HG02759 (cell line): ENCODE data around the gene MAPKAPK2.
A peak's percentile ranks its signal among the peaks of the same experiment; 100 is the strongest.

Source experiments
- ATAC-seq: cut with Tn5 transposase; IDR thresholded peaks from one replicate; pipeline ENCODE4 v1.9.1; 2021; ENCODE audit warnings: mild to moderate bottlenecking, moderate library complexity; ENCODE audit not compliant: unreplicated experiment

MAPKAPK2 gene

GRCh38 chr1:206660136-206660535 is 24.6 kb upstream of the MAPKAPK2 start:
- no peak for ATAC-seq

DNA sequence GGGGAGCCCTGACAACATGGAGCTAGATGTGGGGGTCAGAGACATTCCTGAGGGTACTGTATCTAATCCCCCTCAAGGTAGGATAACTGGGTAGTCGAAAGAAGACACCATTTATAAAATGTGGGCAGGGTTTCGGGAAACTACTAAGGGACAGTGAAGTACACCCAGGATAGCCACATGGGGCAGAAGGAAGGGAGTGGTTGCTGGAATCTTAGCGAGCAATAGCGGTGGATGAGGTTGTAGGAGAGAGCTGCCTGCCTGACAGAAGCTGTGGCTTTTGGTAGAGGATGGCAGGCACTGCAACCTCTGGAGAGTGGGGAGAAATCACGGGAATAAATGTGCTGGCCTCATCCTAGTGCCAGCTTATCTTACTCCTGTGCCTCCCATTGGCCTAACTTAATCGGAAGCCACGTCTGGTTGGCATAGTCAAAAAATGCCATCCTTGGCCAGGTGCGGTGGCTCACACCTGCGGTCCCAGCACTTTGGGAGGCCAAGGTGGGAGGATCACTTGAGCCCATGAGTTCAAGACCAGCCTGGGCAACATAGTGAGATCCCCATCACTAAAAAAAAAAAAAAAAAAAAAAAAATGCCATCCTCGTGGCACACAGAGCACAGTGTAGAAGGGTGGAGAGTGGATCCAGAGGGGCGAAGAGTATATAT is 23.4 kb upstream of the MAPKAPK2 start:
- ATAC-seq = no peak

DNA sequence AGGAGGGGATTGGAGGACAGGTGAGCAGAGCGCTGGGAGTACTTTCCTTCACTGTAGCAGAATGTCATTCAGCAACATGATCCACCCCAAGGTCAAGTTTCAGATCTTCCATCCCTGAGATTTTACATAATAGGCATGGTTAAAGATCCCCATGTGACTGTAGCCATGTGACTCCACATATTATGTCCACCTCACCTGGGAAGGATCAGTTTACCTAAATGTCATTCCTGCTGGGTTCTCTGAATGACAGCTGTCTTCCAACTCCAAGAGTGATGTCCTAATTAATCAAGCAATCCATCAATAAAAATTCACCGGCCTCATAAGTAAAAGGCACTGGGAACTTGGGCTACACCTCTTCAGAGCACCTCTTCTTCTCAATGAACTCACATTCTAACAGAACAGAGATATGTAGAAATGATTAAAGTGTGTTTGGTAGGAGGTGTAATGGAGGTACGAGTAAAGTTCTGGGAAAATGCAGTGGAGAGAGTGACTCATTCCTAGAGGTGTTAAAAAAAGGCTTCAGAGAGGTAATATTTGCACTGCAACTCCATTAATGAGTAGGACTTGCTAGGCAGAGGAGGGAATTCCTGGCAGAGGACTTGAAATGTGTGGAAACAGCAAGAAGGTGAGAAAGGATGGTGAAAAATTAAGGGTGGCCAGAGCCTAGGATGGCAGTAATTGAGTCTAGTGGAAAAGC is 22.2 kb upstream of the MAPKAPK2 start:
- ATAC-seq = no peak

GRCh38 chr1:206663362-206663761 is 21.3 kb upstream of the MAPKAPK2 start:
- ATAC-seq = no peak

GRCh38 chr1:206663832-206664652 is 20.7 kb upstream of the MAPKAPK2 start:
- ATAC-seq = peak; percentile 60

DNA sequence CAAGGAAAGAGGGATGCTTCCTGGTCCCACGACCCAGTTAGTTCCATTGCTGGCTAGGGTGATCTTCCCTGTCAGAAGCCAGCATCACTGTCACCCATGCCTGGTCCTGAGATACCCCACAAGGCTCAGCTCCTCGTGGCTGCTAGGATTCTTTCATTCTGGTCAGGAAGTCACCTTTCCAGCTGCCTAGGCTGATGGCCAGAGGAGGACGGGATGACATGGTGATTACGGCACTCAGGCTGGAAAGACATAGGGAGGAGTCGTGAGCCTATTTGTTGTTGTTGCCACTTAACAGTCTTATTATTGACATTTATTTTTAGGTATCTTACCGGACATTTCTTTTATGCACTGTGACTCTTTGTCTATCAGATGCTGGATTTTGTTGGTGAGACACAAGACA is 20.0 kb upstream of the MAPKAPK2 start:
- ATAC-seq = no peak

DNA sequence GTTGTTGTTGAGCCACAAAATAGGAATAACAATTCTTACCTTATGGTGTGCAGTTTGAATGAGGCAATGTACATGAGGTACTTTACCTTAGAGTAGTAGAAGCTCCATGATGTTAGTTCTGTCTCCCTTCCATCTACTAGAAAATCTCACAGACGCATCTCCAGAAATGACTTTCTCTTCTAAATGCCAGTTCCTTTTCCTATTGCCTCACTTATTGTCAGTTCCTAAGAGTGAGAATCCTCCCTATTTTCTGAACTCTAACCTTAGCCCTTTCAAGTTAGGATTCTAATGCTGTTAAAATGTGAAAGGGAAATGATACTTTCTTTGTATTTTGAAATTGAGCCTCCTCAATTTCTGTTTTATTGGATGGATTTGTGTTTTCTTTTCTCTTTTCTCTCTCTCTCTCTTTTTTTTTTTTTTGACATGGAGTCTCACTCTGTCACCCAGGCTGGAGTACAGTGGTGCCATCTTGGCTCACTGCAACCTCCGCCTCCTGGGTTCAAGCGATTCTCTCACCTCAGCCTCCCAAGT is 18.6 kb upstream of the MAPKAPK2 start:
- no peak for ATAC-seq

- no peak for ATAC-seq
Measured at GRCh38 chr1:206666954-206667665, 17.6 kb upstream of the MAPKAPK2 start.

DNA sequence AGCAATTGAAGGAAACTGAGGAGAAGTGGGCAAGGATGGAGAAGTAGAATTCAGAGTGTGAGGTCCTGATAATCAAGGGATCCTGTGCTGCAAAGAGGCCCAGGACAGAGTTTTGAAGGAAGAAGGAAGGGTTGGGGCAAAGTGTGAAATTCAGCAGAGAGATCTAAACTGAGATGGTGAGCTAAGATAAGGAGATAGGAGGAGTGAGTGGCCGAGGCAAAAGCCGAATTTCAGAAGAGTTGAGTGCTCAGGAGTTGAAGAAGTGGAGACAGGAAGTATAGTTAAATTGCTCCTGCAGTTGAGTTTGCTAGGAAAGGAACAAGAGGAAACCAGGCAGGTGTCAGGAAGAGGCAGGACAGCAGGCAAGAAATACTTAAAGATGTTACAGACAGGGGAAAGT is 16.4 kb upstream of the MAPKAPK2 start:
- no peak for ATAC-seq

- no peak for ATAC-seq
Measured at GRCh38 chr1:206668874-206669410, 15.8 kb upstream of the MAPKAPK2 start.

- ATAC-seq = no peak
Measured at GRCh38 chr1:206672011-206672688, 12.6 kb upstream of the MAPKAPK2 start.

DNA sequence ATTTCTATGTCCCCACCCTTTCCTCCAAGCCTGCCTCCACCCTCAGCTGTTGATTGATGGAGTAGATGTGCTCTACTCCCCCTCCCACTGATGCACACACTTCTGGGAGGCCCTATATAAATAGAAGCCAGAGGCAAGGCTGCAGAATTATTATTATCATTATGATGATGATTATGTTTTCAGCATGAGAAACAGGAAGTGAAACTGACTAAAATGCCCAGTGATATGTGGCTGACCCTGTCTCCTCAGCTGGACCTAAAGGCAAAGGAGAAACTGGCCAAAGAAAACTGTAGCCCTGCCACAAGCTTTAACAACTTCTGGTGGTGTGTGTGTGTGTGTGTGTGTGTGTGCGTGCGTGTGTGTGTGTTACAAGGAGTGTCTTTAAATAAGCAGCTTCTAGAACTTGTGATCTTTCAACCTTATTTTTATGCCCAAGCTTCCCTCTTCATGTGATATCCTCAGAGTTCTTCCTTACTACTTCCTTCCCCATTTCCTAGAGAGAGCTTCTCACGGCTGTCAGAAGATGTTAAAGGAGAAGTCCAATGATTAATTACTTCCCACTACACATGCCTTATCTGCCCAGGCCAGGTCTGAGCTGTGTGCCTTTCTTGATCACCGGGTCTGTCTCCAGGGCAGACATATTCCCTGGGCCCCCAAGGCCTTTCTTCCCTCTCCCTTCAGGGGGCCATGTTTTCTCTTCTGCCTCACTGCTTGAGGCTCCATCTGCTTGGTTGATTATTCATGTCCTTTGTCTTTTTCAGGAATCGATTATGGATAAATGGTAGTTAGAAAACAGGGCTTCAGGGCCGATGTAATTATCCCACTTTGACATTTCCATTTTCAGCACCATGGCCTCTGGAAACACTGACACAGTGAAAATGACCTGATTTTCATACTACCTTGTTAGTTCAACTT is 11.6 kb upstream of the MAPKAPK2 start:
- no peak for ATAC-seq

GRCh38 chr1:206674236-206674635 is 10.5 kb upstream of the MAPKAPK2 start:
- ATAC-seq = no peak

DNA sequence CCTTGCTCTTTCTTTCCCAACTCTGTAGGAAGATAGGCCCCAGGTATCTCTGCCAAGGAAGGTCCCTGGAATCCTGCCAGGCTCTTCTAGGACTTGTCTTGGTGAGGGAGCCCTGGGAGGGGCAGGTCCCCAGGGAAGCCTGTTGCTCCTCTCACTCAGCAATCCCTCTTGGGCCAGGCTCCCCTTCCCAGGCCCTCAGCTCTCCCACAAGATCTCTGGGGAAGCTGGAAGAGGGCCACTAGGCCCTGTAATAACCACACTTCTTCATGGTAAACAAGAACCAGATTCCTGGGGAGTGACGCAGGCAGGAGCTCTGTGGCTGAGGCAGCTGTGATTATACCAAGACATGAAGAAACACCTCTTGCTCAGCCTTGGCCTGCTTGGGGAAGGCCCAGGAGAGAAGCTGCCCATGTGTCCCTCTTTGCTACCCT is 9.9 kb upstream of the MAPKAPK2 start:
- no peak for ATAC-seq

DNA sequence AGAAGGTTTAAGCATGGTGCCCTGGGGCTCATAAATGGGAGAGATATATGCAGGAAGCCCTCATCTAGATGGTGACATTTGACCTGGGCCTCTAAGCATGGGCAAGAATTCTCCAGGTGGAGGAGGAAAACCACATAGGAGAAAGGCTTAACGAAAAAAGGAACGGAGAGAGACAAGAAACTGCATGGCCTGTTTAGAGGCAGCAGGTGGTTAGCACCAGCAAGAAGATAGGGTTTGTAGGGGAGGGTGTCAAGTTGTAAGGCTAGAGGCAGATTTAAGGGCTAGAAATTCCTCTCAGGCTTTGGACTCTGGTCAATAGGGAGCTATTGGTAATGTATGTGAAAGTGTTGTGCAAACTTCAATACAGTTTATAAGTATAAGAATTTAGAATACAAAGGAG is 8.2 kb upstream of the MAPKAPK2 start:
- no peak for ATAC-seq

DNA sequence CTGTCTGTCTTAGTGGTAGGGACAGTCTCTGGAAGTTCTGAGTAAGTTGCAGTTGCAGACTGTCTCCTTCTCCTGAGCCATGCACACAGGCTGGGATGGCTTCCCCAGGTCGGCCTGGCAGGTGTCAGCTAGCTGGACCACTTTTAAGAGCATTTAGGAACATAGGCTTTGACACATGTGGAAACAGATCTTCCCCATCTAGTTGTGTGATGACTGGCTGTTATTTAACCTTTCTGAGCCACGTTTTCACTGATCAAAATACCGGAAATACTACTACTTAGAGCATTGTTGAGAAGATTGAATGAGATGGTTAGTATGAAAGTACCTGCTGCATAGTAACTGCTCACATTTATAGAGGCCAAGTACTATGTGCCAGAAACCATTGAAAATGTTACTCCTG is 6.2 kb upstream of the MAPKAPK2 start:
- ATAC-seq = no peak

- peak; percentile 82 for ATAC-seq
Measured at GRCh38 chr1:206679738-206680211, 4.9 kb upstream of the MAPKAPK2 start.

DNA sequence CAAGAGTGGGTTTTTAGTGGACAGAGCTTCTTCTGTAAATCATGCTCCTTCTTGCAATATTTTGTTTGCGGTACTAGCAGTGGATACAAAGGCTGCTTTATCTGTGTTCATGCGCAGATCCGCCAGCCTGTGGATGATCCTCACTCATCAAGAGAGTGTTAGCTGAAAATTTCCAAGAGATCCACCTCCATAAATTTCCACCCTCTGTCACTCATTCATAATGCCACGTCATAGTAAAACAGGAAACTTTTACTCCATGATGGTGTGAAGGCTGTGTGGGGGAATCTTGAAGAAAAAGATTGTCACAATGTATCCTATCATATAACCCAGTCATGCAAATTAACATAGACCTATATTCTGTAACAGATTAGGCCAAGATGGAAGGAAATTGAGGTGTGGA is 4.4 kb upstream of the MAPKAPK2 start:
- ATAC-seq = no peak

DNA sequence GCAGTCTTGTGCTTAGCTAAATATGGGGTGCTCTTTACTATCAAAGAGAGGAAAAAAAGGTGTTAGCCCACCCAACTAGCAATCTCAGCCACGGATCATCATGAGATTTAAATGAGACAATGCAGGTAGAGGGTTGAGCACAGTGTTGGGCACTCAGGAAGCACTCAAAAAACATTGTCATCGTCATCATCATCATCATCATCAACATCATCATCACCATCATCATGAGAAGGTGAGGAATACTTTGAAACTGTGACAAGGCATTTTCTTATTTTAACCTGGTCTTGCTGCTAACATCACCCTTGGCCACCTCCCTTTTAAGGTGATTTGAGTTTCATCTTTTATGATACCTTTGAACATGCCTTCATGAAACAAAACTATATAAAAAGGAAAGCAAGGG is 3.3 kb upstream of the MAPKAPK2 start:
- ATAC-seq = no peak
